T-helper 9 cell (primary cell): Measurements from ENCODE around the gene CHPT1.
A peak's percentile ranks its signal among the peaks of the same experiment; 100 is the strongest.
"Not testable (repeated sequence)": the region's sequence is repeated elsewhere in the genome, so short reads cannot be mapped to it uniquely, and the experiment has no call there.

Experiments
- DNase-seq: peaks from one replicate; pipeline ENCODE4 v3.0.0-alpha.2; 2020
- total RNA-seq, 2 donors: gene quantifications; one replicate each; lab custom pipeline; 2026; lab: John Stamatoyannopoulos, UW

The CHPT1 gene
- 10.8 to 11.8 reads per million in 2 donors for total RNA-seq

- DNase-seq: peak; percentile 52
Measured at GRCh38 chr12:101697197-101697929, at the start of gene CHPT1. TSS of gene CHPT1 (plus strand) at chr12:101697640. CDS start at chr12:101697862, 222 bp downstream.

GRCh38 chr12:101647711-101648110 lies 49.7 kb upstream of the CHPT1 start:
- no peak for DNase-seq

- no peak for DNase-seq
Measured at GRCh38 chr12:101648195-101648594, 49.2 kb upstream of the CHPT1 start.

- DNase-seq: no peak
Measured at GRCh38 chr12:101650346-101651117, 46.9 kb upstream of the CHPT1 start.

- DNase-seq: no peak
Measured at GRCh38 chr12:101653030-101653429, 44.4 kb upstream of the CHPT1 start.

- DNase-seq: no peak
Measured at GRCh38 chr12:101653503-101653902, 43.9 kb upstream of the CHPT1 start.

- DNase-seq: no peak
Measured at GRCh38 chr12:101654442-101654841, 43.0 kb upstream of the CHPT1 start.

- DNase-seq: no peak
Measured at GRCh38 chr12:101655393-101655792, 42.0 kb upstream of the CHPT1 start.

- not testable (repeated sequence) for DNase-seq
Measured at GRCh38 chr12:101660662-101661061, 36.8 kb upstream of the CHPT1 start.

- DNase-seq: no peak
Measured at GRCh38 chr12:101663298-101663697, 34.1 kb upstream of the CHPT1 start.

- DNase-seq: no peak
Measured at GRCh38 chr12:101664992-101665391, 32.4 kb upstream of the CHPT1 start.

GRCh38 chr12:101666052-101666728 lies 31.2 kb upstream of the CHPT1 start:
- DNase-seq: no peak

- DNase-seq: no peak
Measured at GRCh38 chr12:101667591-101667990, 29.8 kb upstream of the CHPT1 start.

- no peak for DNase-seq
Measured at GRCh38 chr12:101670007-101670671, 27.3 kb upstream of the CHPT1 start.

GRCh38 chr12:101671157-101671791 lies 26.2 kb upstream of the CHPT1 start:
- DNase-seq: no peak

GRCh38 chr12:101671833-101672232 lies 25.6 kb upstream of the CHPT1 start:
- no peak for DNase-seq

- no peak for DNase-seq
Measured at GRCh38 chr12:101675555-101675954, 21.9 kb upstream of the CHPT1 start.

- not testable (repeated sequence) for DNase-seq
Measured at GRCh38 chr12:101676497-101676896, 20.9 kb upstream of the CHPT1 start.

GRCh38 chr12:101678081-101678480 lies 19.4 kb upstream of the CHPT1 start:
- DNase-seq: no peak

- DNase-seq: no peak
Measured at GRCh38 chr12:101680240-101680639, 17.2 kb upstream of the CHPT1 start.

- DNase-seq: no peak
Measured at GRCh38 chr12:101680647-101681046, 16.8 kb upstream of the CHPT1 start.

- not testable (repeated sequence) for DNase-seq
Measured at GRCh38 chr12:101681627-101682026, 15.8 kb upstream of the CHPT1 start.
